NCI-H128 (cell line): ENCODE results near the gene TSC22D2.

Experiments used
- DNase-seq: peaks from one replicate; lab custom pipeline; 2025; ENCODE audit not compliant: unreplicated experiment; lab: John Stamatoyannopoulos, UW

The TSC22D2 gene

GRCh38 chr3:150384296-150385212 lies 23.5 kb upstream of the TSC22D2 start:
- DNase-seq, result no peak

- DNase-seq, result no peak
These were observed 22.5 kb upstream of the TSC22D2 start for GRCh38 chr3:150385296-150386242.

DNA sequence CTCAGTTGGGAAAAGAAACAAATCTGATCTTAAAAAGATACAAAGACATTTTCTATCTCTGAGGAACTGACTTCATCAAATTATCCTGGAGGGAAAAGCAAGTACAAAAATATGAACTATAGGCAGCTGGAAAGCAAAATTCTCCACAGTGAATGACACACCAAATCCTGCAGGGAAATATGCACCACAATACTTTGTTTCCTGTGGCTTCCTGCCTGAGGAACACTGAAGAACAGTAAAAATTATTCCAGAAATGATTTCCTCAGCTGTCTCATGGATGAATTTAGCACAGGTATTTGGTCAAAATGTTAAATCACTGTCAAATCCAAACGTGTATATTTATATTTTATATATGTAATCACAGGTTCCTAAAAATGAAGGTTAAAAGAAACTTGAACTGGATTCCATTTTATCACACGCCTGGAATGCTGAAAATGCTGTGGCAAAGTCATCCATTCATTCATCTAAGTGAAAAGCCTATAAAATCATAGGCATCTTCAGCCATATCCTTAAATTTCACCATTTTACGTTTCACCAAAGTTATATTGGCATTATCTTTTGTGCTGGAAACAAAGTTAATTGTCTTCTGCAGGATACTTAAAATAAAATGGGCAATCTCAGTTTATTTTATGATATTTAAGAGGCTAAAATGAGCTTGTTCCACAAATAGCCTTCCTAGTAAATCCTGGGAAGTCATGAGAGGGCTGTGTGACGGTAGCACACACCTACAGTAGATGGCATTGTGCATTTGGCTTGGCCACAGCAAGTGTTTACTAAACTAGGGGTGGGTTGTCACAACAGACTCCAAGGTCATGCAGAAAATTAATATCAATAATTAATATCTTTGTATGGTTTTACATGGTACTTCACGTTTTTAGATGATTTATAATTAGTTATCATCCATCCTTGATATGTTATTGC lies 19.3 kb upstream of the TSC22D2 start:
- DNase-seq, result no peak

GRCh38 chr3:150390087-150390486 lies 18.0 kb upstream of the TSC22D2 start:
- DNase-seq, result no peak

DNA sequence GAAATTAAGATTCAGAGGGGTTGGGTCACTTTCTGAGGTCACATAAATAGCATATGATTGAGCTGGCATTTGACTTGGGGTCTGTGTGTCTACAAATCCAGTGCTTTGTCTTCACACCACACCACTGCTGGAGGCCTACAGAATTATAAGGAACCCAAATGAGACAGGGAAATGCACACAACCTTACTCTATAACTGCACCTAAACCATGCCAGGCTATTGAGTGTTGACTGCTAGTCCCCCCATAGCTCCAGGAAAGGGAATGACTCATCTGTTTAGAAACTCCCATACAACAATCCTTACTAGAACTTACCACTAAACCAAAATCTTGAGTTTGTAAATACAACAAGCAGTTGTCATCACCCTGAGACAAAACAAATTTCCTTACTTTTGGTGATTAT lies 16.9 kb upstream of the TSC22D2 start:
- DNase-seq, result no peak

GRCh38 chr3:150393745-150394144 lies 14.4 kb upstream of the TSC22D2 start:
- DNase-seq, result no peak

GRCh38 chr3:150394606-150395005 lies 13.5 kb upstream of the TSC22D2 start:
- no peak for DNase-seq

DNA sequence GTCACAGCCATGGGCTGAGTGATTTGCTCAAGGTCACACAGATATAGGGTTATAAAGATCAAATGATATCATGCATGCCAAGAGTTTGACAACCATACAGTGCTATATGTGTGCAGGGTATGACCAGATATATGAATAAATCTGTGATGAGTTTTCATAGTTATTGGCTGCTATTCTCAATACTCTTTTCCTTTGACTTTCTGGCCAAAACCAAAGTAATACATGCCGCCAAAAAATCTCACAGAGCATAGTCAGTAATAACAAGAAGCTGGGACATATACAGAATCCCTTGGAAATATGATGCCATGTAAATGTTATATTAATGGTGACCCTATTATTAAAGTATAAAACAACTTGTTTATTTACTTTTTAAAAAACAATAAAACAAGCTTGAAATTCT lies 11.6 kb upstream of the TSC22D2 start:
- DNase-seq, result no peak

GRCh38 chr3:150396956-150397550 lies 11.0 kb upstream of the TSC22D2 start:
- no peak for DNase-seq

DNA sequence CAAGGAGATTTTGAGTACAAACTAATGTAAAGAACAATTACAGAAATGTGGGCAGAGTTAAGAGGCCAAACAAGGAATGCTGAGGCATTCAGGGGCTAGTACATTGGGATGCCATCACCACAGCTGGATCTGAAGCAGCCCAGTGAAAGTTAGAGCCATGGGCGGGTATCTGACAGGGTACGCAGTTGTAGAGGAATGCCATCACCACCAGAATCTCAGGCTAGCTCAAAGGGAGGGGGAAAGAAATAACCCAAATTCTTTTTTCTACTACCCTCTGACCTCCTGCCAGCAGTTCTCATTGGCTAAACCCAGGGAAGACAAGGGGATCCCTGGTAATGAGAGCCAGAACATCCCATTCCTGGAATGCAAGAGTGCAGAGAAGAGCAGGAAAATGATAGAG lies 9.0 kb upstream of the TSC22D2 start:
- DNase-seq, result no peak

DNA sequence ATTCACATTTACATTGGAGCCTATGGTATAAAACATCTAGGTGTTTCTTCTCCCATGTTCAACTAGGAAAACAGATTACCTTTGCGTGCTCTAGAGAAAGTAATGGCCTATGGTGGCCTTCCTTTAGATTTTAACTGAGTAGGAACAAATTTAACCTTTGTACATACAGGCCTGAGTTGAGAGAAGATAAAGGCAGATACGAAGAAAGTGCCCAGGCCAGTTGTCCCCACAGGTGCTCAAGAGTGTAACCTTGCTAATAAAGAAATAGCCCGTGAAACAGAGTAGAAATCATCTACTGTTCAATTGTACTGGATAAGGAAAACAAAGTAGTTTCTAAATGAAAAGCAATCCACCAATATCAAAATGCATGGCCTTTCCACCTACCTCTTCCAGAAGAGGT lies 6.8 kb upstream of the TSC22D2 start:
- DNase-seq, result no peak

- DNase-seq, result no peak
These were observed 5.9 kb upstream of the TSC22D2 start for GRCh38 chr3:150402217-150402616.

DNA sequence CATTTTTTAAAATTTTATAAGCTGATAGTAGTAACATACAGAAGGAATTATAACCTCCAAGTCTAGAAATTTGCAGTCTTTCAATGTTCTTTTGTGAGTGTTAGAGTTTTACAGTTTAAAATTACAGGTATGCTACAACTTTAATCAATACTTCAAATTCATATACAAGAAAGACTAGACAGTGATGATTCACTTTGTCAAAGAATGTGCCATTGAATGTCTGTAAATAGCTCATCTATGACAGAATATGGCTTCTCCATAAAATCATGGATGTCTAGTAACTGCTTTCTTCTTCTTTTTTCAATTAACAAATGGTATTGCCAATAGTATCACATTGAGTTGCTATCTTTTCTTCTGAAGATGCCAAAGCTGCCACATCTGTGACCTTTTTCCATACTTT lies 4.1 kb upstream of the TSC22D2 start:
- DNase-seq, result no peak

DNA sequence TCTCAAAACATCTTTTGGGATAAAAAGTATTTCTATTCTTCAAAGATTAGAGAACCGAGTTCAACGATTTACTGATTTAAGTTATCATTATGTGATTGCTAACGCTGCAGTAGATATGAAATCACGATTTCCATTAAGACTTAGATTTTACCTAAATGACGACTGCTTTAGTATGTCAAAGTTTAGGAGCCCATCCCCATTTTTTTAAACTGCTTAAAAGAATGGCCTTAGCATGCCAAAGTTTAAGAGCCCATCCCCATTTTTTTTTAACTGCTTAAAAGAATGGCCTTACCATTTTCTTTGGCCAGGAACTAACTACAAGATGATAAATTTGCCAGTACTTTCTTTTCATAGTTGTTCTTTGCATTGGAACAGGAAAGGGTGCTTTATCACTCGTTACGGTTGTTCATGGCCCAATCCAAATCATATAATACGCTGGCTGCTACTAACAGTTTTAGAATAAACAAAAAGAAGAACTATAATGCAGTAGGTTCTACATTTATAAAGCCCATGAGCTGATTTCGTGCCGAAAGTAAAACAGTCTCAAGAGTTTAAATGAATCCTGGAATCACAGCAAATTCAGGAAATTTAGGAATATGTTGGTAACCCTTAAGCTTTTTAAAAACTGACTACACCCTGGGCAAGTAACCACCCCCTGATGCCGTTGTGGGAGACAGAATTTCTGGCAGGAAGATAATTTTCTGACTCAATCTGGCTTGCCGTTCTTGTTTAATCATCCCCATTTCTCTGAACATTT lies 869 bp upstream of the TSC22D2 start:
- DNase-seq, result no peak

GRCh38 chr3:150407808-150408220 lies 284 bp upstream of the TSC22D2 start:
- DNase-seq, result no peak

DNA sequence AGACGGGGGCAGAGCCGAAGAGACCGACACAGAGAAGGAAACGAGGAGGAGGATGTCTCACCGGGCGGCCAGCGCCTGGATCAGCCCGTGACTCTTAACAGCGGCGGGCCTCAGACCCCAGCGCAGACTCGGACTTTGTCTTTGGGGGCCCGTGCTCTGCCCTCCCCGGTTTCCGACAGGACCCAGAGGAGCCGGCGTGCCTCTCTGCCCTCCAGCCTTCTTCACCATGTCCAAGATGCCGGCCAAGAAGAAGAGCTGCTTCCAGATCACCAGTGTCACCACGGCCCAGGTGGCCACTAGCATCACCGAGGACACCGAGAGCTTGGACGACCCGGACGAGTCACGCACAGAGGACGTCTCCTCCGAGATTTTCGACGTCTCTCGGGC lies 1.0 kb downstream of the TSC22D2 start:
- DNase-seq, result no peak

GRCh38 chr3:150409512-150410310 lies 1.6 kb downstream of the TSC22D2 start:
- peak; percentile 26 for DNase-seq

DNA sequence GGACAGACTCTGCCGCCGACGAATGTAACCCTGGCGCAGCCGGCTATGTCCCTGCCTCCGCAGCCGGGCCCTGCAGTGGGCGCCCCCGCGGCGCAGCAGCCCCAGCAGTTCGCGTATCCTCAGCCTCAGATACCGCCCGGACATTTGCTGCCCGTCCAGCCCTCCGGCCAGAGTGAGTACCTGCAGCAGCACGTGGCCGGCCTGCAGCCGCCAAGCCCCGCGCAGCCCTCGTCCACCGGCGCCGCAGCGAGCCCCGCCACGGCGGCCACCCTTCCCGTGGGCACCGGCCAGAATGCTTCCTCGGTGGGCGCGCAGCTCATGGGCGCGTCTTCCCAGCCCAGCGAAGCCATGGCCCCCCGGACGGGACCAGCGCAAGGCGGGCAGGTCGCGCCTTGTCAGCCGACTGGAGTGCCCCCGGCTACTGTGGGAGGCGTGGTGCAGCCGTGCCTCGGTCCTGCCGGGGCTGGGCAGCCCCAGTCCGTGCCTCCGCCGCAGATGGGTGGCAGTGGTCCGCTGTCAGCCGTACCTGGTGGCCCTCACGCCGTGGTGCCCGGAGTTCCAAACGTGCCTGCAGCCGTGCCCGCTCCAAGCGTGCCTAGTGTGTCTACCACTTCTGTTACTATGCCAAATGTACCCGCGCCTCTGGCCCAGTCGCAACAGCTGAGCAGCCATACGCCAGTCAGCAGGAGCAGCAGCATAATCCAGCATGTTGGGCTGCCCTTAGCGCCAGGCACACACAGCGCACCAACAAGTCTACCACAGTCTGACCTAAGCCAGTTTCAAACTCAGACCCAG lies 2.4 kb downstream of the TSC22D2 start:
- no peak for DNase-seq
